HFFc6 (cell line): ENCODE data around the gene GIGYF2. TPM values are rescaled to one million over a fixed set of nuclear protein-coding genes. Genes with fewer than 3 reads are reported as not detected.

Experiments used
- DNase-seq: peaks from one replicate; pipeline ENCODE4 v3.0.0-alpha.2; 2018
- H3K27ac Mint-ChIP-seq: 2 replicates; pipeline ENCODE4 v1.8.0; 2020; ENCODE audit warnings: mild to moderate bottlenecking, mixed read lengths
- H3K27me3 Mint-ChIP-seq: 2 replicates; pipeline ENCODE4 v1.8.0; 2021; ENCODE audit warnings: mild to moderate bottlenecking, moderate library complexity, mixed read lengths; ENCODE audit not compliant: insufficient read depth
- H3K36me3 Mint-ChIP-seq: 2 replicates; pipeline ENCODE4 v1.8.0; 2021; ENCODE audit warnings: low read depth, mixed read lengths
- H3K4me1 Mint-ChIP-seq: 2 replicates; pipeline ENCODE4 v1.8.0; 2020; ENCODE audit warnings: low read depth, mixed read lengths
- H3K4me3 Mint-ChIP-seq: 2 replicates; pipeline ENCODE4 v1.8.0; 2020; ENCODE audit warnings: mild to moderate bottlenecking, moderate library complexity, mixed read lengths
- H3K9me3 Mint-ChIP-seq: 2 replicates; pipeline ENCODE4 v1.8.0; 2020; ENCODE audit warnings: mild to moderate bottlenecking, mixed read lengths
- CTCF ChIP-seq: fragments of 200-600 bp; sonication (generic); IDR thresholded peaks from 2 replicates; pipeline ENCODE4 v1.5.0; 2021; ENCODE audit warnings: antibody characterized with exemption, mild to moderate bottlenecking
- total RNA-seq, 6 experiments: library from RNA; stranded (reverse); fragmentation: NEBNext Ultra II Directional; extraction: Animal tissue kit (Norgen Biotek cat#: 25700); gene quantifications; 2 replicates in 1 of 6; 3 replicates in 5 of 6; pipeline ENCODE4 v1.2.3, GENCODE V29; 2021

The GIGYF2 gene
- total RNA-seq, 6 experiments from 2014 or later = 36.9 to 44.6 (median 42.3) TPM

DNA sequence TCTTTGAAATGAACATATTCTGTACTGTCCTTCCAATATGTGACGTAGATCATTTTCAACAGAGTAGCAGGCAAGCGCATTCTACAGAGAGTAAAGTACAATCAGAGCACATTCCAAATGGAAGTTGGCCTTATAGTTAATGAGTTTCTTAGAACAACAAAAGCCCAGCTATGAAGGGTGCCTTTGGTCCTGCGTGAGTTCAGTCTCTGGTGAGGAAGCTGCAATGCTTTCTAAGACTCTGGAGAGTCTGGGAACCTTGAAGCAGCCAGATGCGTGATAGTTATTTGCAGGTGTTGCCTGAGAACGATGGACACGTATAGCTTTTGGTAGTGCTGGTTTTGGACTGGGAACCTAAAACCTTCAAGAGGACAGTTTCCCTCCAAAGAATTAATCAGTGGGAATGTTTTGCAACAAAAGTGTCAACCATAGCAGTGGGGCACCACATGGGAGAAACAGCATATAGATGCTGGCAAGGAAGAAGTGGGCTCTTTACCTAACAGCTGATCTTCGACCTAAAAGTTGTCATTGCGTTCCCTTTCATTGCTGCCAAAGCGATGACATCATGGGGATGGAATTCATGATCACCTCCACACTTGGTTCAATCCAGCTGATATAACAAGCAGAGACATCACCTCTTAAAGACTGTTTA lies 163.6 kb downstream of the GIGYF2 start:
- Mint-ChIP-seq H3K4me3 (no peak overlapping the region), H3K27ac (no peak overlapping the region), H3K9me3 (no peaks in the 10 kb centered on the region), H3K27me3 (peaks cover 1% of the 10 kb centered on the region), H3K4me1 (peaks cover 27% of the 10 kb centered on the region), H3K36me3 (peaks cover 47% of the 10 kb centered on the region)
- DNase-seq = no peak
- no peak for TF ChIP-seq CTCF

GRCh38 chr2:232861353-232861752 lies 164.2 kb downstream of the GIGYF2 start:
- Mint-ChIP-seq H3K36me3 (peaks cover 41% of the 10 kb centered on the region), H3K27me3 (no peaks in the 10 kb centered on the region; the same call in 1 of the 2 replicates), H3K4me3 (no peak overlapping the region), H3K27ac (no peak overlapping the region), H3K4me1 (peaks cover 20% of the 10 kb centered on the region), H3K9me3 (no peaks in the 10 kb centered on the region)
- no peak for TF ChIP-seq CTCF
- DNase-seq = no peak

DNA sequence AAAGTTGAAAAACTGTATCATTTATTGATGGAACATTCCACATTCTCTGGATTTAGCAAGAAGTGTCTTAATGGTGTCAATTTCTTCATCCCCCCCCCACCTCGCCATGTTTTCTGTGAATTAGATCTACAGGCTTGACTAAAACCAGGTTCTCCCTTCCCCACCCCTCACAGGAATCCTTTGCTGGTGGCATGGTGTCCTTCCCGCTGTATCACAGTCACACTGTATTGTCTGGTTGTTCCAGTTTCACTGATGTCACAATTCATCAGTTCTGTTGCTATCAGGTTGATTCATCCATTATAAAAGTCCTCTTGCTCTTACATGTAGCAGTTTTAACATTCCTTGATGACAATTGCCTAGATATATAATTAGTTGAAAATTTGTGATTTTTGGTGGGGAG lies 166.9 kb downstream of the GIGYF2 start:
- no peak overlapping the region for H3K27ac Mint-ChIP-seq
- no peak for DNase-seq
- no peaks in the 10 kb centered on the region; the same call in 1 of the 2 replicates for H3K27me3 Mint-ChIP-seq
- peaks cover 20% of the 10 kb centered on the region for H3K36me3 Mint-ChIP-seq
- no peaks in the 10 kb centered on the region for H3K9me3 Mint-ChIP-seq
- no peak for TF ChIP-seq CTCF
- no peak overlapping the region for H3K4me3 Mint-ChIP-seq
- H3K4me1 Mint-ChIP-seq = peaks cover 8% of the 10 kb centered on the region

GRCh38 chr2:232865165-232865564 lies 168.0 kb downstream of the GIGYF2 start:
- Mint-ChIP-seq H3K9me3 (no peaks in the 10 kb centered on the region), H3K27me3 (no peaks in the 10 kb centered on the region; the same call in none of the 2 replicates), H3K4me1 (peaks cover 8% of the 10 kb centered on the region), H3K4me3 (no peak overlapping the region), H3K27ac (no peak overlapping the region), H3K36me3 (peaks cover 15% of the 10 kb centered on the region; the same call in 1 of the 2 replicates)
- no peak for DNase-seq
- no peak for TF ChIP-seq CTCF

- Mint-ChIP-seq H3K9me3 (no peaks in the 10 kb centered on the region), H3K4me1 (peaks cover 1% of the 10 kb centered on the region; the same call in 1 of the 2 replicates), H3K27ac (no peak overlapping the region), H3K36me3 (peaks cover 8% of the 10 kb centered on the region; the same call in 1 of the 2 replicates), H3K4me3 (no peak overlapping the region), H3K27me3 (no peaks in the 10 kb centered on the region; the same call in none of the 2 replicates)
- TF ChIP-seq CTCF = no peak
- no peak for DNase-seq
Observed at GRCh38 chr2:232866104-232866503, 169.0 kb downstream of the GIGYF2 start.
